Liver (tissue), 9 donors: ENCODE results near the gene HS3ST2. TPM values are rescaled to one million over a fixed set of nuclear protein-coding genes. Genes with fewer than 3 reads are reported as not detected.

ENCODE experiments used
- DNase-seq: peaks from one replicate; pipeline ENCODE4 v3.0.0-alpha.2; 2017; ENCODE audit warnings: low spot score
- H3K27ac ChIP-seq, 2 donors: one replicate each; pipeline ENCODE4 v1.7.0; 2013; ENCODE audit warnings: inconsistent platforms in 2 of 2, low read length in 2 of 2, control low read depth in 1 of 2, low read depth in 1 of 2, mild to moderate bottlenecking in 1 of 2
- H3K27me3 ChIP-seq, 4 donors: one replicate each; pipeline versions ENCODE4 v1.6.1 to v1.7.0; 2013; ENCODE audit warnings: low read length in 3 of 4, inconsistent platforms in 1 of 4, mild to moderate bottlenecking in 1 of 4, moderate library complexity in 1 of 4; ENCODE audit not compliant: control insufficient read depth in 4 of 4, insufficient read depth in 4 of 4
- H3K36me3 ChIP-seq, 4 donors: one replicate each; pipeline versions ENCODE4 v1.6.1 to v1.7.0; 2013; ENCODE audit warnings: low read length in 3 of 4, mild to moderate bottlenecking in 3 of 4, low read depth in 1 of 4, moderate library complexity in 1 of 4; ENCODE audit not compliant: control insufficient read depth in 4 of 4, insufficient read depth in 3 of 4
- H3K4me1 ChIP-seq, 4 donors: one replicate each; pipeline versions ENCODE4 v1.6.1 to v1.7.0; 2013; ENCODE audit warnings: low read length in 3 of 4, mild to moderate bottlenecking in 3 of 4, moderate library complexity in 1 of 4; ENCODE audit not compliant: control insufficient read depth in 4 of 4, insufficient read depth in 4 of 4
- H3K4me3 ChIP-seq, 3 donors: one replicate each; pipeline versions ENCODE4 v1.6.1 to v1.7.0; 2013; ENCODE audit warnings: low read length in 3 of 3, control low read depth in 1 of 3, low read depth in 1 of 3, mild to moderate bottlenecking in 1 of 3
- H3K9ac ChIP-seq, 2 donors: one replicate each; pipeline ENCODE4 v1.7.0; 2013; ENCODE audit warnings: low read length in 2 of 2, mild to moderate bottlenecking in 2 of 2, moderate library complexity in 2 of 2, control low read depth in 1 of 2, low read depth in 1 of 2
- H3K9me3 ChIP-seq, 4 donors: one replicate each; pipeline versions ENCODE4 v1.6.1 to v1.7.0; 2013; ENCODE audit warnings: low read length in 3 of 4; ENCODE audit not compliant: control insufficient read depth in 4 of 4
- EGR1 ChIP-seq, 2 donors: IDR thresholded peaks; 2 replicates each; pipeline ENCODE4 v1.6.1; 2016 to 2018; ENCODE audit warnings: antibody characterized with exemption in 2 of 2, low read depth in 2 of 2
- FOXA1 ChIP-seq: IDR thresholded peaks from 2 replicates; pipeline ENCODE4 v1.6.1; 2016; ENCODE audit warnings: antibody characterized with exemption
- FOXA2 ChIP-seq: IDR thresholded peaks from 2 replicates; pipeline ENCODE4 v1.6.1; 2016; ENCODE audit warnings: antibody characterized with exemption
- GABPA ChIP-seq, 2 donors: IDR thresholded peaks in 1 of 2; conservative IDR thresholded peaks in 1 of 2; 2 replicates each; pipeline ENCODE4 v1.6.1; 2016; ENCODE audit warnings: antibody characterized with exemption in 2 of 2, mild to moderate bottlenecking in 1 of 2, moderate library complexity in 1 of 2
- HNF4A ChIP-seq, 2 donors: conservative IDR thresholded peaks; 2 replicates each; pipeline ENCODE4 v1.6.1; 2016; ENCODE audit warnings: antibody characterized with exemption in 2 of 2, mild to moderate bottlenecking in 2 of 2
- HNF4G ChIP-seq: IDR thresholded peaks from 2 replicates; pipeline ENCODE4 v1.6.1; 2016; ENCODE audit warnings: antibody characterized with exemption
- JUND ChIP-seq, 2 donors: IDR thresholded peaks; 2 replicates each; pipeline ENCODE4 v1.6.1; 2016; ENCODE audit warnings: antibody characterized with exemption in 2 of 2
- NR2F2 ChIP-seq: IDR thresholded peaks from 2 replicates; pipeline ENCODE4 v1.6.1; 2016; ENCODE audit warnings: antibody characterized with exemption
- RAD21 ChIP-seq, 2 donors: IDR thresholded peaks; 2 replicates each; pipeline ENCODE4 v1.6.1; 2016; ENCODE audit warnings: antibody characterized with exemption in 2 of 2, mild to moderate bottlenecking in 2 of 2
- RXRA ChIP-seq, 2 donors: IDR thresholded peaks; 2 replicates each; pipeline ENCODE4 v1.6.1; 2017 to 2018; ENCODE audit warnings: antibody characterized with exemption in 2 of 2, mild to moderate bottlenecking in 1 of 2
- SP1 ChIP-seq: IDR thresholded peaks from 2 replicates; pipeline ENCODE4 v1.6.1; 2018; ENCODE audit warnings: antibody characterized with exemption, mild to moderate bottlenecking
- TAF1 ChIP-seq: conservative IDR thresholded peaks from 2 replicates; pipeline ENCODE4 v1.6.1; 2016; ENCODE audit warnings: antibody characterized with exemption, mild to moderate bottlenecking
- YY1 ChIP-seq: IDR thresholded peaks from 2 replicates; pipeline ENCODE4 v1.6.1; 2016; ENCODE audit warnings: antibody characterized with exemption, mild to moderate bottlenecking
- WGBS: extraction: QIAGEN DNeasy Blood & Tissue Kit; methylation state at CpG from one replicate; pipeline ENCODE4 v1.1.7; 2013; 5-methylcytosine and 5-hydroxymethylcytosine counted together
- polyA plus RNA-seq, 2 donors: library from polyadenylated mRNA; stranded (reverse) in 1 of 2; unstranded in 1 of 2; fragments of 200-250 nt in 1 of 2; fragments of >200 nt in 1 of 2; fragmentation: Nextera tagmentation in 1 of 2; extraction: Ambion mirVana in 1 of 2; gene quantifications; one replicate each; pipeline versions ENCODE4 v1.2.1 to v1.2.3, GENCODE V29; 2013 to 2015
- total RNA-seq, 2 donors: library from RNA; depleted of rRNA; stranded (reverse); fragments of >200 nt; gene quantifications; one replicate each; pipeline ENCODE4 v1.2.3, GENCODE V29; 2014
- TF ChIP-seq, protein P1 (sequence below): IDR thresholded peaks from 2 replicates; pipeline ENCODE4 v1.6.1; 2016; ENCODE audit warnings: antibody characterized with exemption
- TF ChIP-seq, protein P2 (sequence below): fragments of 150-350 bp; IDR thresholded peaks from 2 replicates; pipeline ENCODE4 v1.5.1; 2017; ENCODE audit warnings: improper control_type of control experiment, low read depth, low read length; ENCODE audit not compliant: missing input control
- TF ChIP-seq, protein P3 (sequence below): IDR thresholded peaks from 2 replicates; pipeline ENCODE4 v1.6.1; 2016; ENCODE audit warnings: antibody characterized with exemption
- TF ChIP-seq, protein P4 (sequence below): IDR thresholded peaks from 2 replicates; pipeline ENCODE4 v1.6.1; 2016; ENCODE audit warnings: antibody characterized with exemption, mild to moderate bottlenecking
- TF ChIP-seq, protein P5 (sequence below): IDR thresholded peaks from 2 replicates; pipeline ENCODE4 v1.6.1; 2016; ENCODE audit warnings: antibody characterized with exemption
- donor health status: healthy.
- donor health status: healthy.
- donor health status: healthy.
- donor health status: healthy.
- donor health status: healthy.

Gene HS3ST2
- total and polyA plus RNA-seq, 4 donors = 0.08 to 0.14 (median 0.09) TPM; not detected in 1

DNA sequence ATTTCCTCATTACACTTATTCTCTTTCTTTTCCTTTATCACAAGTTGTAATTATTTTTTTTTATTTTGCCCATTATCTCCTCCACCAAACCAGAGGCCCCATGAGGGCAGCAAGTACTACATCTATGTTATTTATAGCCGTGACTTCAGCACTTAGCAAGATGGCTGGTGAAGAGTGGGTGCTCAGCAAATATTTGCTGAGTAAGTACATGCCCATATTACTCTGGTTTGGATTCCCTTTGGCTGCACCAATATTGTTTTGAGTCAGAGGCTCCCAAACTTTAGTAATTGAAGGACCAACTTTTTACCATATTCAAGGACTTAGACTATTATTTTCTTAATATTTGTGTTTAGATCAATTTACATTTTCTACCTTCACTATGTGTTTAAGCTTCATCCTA, 83.2 kb downstream of the HS3ST2 start:
- H3K27ac ChIP-seq = no peak overlapping the region
- H3K27me3 ChIP-seq = peaks cover 0 to 13% (median 0%) of the 10 kb centered on the region in 4 donors
- H3K36me3 ChIP-seq = no peaks in the 10 kb centered on the region
- DNase-seq = no peak
- TF ChIP-seq TAF1 (no peak), NR2F2 (no peak), HNF4G (no peak), YY1 (no peak), RXRA (IDR thresholded peaks at IDR 0.05) (no peak), JUND (IDR thresholded peaks at IDR 0.05) (no peak), SP1 (no peak), FOXA1 (no peak), EGR1 (IDR thresholded peaks at IDR 0.05; ENCODE audit: low read depth in 2 of 2) (no peak), FOXA2 (no peak), HNF4A (conservative IDR thresholded peaks at IDR 0.05) (no peak)
- TF ChIP-seq, protein P1, sequence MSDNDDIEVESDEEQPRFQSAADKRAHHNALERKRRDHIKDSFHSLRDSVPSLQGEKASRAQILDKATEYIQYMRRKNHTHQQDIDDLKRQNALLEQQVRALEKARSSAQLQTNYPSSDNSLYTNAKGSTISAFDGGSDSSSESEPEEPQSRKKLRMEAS = no peak
- TF ChIP-seq, protein P2, sequence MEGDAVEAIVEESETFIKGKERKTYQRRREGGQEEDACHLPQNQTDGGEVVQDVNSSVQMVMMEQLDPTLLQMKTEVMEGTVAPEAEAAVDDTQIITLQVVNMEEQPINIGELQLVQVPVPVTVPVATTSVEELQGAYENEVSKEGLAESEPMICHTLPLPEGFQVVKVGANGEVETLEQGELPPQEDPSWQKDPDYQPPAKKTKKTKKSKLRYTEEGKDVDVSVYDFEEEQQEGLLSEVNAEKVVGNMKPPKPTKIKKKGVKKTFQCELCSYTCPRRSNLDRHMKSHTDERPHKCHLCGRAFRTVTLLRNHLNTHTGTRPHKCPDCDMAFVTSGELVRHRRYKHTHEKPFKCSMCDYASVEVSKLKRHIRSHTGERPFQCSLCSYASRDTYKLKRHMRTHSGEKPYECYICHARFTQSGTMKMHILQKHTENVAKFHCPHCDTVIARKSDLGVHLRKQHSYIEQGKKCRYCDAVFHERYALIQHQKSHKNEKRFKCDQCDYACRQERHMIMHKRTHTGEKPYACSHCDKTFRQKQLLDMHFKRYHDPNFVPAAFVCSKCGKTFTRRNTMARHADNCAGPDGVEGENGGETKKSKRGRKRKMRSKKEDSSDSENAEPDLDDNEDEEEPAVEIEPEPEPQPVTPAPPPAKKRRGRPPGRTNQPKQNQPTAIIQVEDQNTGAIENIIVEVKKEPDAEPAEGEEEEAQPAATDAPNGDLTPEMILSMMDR = no peak
- TF ChIP-seq, protein P3, sequence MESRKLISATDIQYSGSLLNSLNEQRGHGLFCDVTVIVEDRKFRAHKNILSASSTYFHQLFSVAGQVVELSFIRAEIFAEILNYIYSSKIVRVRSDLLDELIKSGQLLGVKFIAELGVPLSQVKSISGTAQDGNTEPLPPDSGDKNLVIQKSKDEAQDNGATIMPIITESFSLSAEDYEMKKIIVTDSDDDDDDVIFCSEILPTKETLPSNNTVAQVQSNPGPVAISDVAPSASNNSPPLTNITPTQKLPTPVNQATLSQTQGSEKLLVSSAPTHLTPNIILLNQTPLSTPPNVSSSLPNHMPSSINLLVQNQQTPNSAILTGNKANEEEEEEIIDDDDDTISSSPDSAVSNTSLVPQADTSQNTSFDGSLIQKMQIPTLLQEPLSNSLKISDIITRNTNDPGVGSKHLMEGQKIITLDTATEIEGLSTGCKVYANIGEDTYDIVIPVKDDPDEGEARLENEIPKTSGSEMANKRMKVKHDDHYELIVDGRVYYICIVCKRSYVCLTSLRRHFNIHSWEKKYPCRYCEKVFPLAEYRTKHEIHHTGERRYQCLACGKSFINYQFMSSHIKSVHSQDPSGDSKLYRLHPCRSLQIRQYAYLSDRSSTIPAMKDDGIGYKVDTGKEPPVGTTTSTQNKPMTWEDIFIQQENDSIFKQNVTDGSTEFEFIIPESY = no peak
- 53% methylated on average over 1 of the region's 1 CpG for WGBS
- H3K9me3 ChIP-seq = no peaks in the 10 kb centered on the region
- peaks cover 0 to 4% (median 0%) of the 10 kb centered on the region in 4 donors for H3K4me1 ChIP-seq
- H3K9ac ChIP-seq = no peak overlapping the region
- H3K4me3 ChIP-seq = no peak overlapping the region

DNA sequence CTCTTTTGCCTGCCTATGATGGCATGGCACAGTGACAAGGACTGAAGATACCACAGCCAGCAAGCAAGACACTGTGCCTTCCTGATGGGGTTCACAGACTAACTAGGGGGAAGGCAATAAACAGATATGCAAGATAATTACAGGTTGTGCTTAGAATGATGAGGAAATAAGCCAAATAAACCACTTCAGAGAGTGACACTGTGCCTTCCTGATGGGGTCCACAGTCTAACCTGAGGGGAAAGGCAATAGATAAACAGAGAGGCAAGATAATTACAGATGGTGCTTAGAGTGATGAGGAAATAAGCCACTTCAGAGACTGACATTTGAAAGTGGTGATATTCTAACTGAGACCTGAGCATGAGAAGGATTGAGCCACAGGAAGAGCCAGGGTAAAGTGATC, 84.2 kb downstream of the HS3ST2 start:
- no peak overlapping the region for H3K27ac ChIP-seq
- peaks cover 0 to 13% (median 0%) of the 10 kb centered on the region in 4 donors for H3K27me3 ChIP-seq
- peaks cover 0 to 4% (median 0%) of the 10 kb centered on the region in 4 donors for H3K4me1 ChIP-seq
- no peak overlapping the region for H3K9ac ChIP-seq
- no peaks in the 10 kb centered on the region for H3K9me3 ChIP-seq
- DNase-seq = no peak
- H3K36me3 ChIP-seq = no peaks in the 10 kb centered on the region
- H3K4me3 ChIP-seq = no peak overlapping the region
- TF ChIP-seq, protein P1 = no peak
- TF ChIP-seq YY1 (no peak), NR2F2 (no peak), JUND (IDR thresholded peaks at IDR 0.05) (no peak), HNF4A (conservative IDR thresholded peaks at IDR 0.05) (no peak), FOXA1 (no peak), EGR1 (IDR thresholded peaks at IDR 0.05; ENCODE audit: low read depth in 2 of 2) (no peak), GABPA (IDR thresholded peaks at IDR 0.05 in 1 of 2, conservative IDR thresholded peaks at IDR 0.05 in 1 of 2) (no peak), FOXA2 (no peak), RAD21 (IDR thresholded peaks at IDR 0.05) (no peak), TAF1 (no peak)
- TF ChIP-seq, protein P4, sequence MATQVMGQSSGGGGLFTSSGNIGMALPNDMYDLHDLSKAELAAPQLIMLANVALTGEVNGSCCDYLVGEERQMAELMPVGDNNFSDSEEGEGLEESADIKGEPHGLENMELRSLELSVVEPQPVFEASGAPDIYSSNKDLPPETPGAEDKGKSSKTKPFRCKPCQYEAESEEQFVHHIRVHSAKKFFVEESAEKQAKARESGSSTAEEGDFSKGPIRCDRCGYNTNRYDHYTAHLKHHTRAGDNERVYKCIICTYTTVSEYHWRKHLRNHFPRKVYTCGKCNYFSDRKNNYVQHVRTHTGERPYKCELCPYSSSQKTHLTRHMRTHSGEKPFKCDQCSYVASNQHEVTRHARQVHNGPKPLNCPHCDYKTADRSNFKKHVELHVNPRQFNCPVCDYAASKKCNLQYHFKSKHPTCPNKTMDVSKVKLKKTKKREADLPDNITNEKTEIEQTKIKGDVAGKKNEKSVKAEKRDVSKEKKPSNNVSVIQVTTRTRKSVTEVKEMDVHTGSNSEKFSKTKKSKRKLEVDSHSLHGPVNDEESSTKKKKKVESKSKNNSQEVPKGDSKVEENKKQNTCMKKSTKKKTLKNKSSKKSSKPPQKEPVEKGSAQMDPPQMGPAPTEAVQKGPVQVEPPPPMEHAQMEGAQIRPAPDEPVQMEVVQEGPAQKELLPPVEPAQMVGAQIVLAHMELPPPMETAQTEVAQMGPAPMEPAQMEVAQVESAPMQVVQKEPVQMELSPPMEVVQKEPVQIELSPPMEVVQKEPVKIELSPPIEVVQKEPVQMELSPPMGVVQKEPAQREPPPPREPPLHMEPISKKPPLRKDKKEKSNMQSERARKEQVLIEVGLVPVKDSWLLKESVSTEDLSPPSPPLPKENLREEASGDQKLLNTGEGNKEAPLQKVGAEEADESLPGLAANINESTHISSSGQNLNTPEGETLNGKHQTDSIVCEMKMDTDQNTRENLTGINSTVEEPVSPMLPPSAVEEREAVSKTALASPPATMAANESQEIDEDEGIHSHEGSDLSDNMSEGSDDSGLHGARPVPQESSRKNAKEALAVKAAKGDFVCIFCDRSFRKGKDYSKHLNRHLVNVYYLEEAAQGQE = no peak
- TF ChIP-seq, protein P2 = no peak
- TF ChIP-seq, protein P3 = no peak
- TF ChIP-seq, protein P5, sequence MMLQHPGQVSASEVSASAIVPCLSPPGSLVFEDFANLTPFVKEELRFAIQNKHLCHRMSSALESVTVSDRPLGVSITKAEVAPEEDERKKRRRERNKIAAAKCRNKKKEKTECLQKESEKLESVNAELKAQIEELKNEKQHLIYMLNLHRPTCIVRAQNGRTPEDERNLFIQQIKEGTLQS = no peak
